Measurements from ENCODE around the gene CLSTN2. TPM values are rescaled to one million over a fixed set of nuclear protein-coding genes. Genes with fewer than 3 reads are reported as not detected.

CLSTN2 gene
- total and polyA plus RNA-seq, 4 donors, result 0.09 to 2.2 (median 0.55) TPM

DNA sequence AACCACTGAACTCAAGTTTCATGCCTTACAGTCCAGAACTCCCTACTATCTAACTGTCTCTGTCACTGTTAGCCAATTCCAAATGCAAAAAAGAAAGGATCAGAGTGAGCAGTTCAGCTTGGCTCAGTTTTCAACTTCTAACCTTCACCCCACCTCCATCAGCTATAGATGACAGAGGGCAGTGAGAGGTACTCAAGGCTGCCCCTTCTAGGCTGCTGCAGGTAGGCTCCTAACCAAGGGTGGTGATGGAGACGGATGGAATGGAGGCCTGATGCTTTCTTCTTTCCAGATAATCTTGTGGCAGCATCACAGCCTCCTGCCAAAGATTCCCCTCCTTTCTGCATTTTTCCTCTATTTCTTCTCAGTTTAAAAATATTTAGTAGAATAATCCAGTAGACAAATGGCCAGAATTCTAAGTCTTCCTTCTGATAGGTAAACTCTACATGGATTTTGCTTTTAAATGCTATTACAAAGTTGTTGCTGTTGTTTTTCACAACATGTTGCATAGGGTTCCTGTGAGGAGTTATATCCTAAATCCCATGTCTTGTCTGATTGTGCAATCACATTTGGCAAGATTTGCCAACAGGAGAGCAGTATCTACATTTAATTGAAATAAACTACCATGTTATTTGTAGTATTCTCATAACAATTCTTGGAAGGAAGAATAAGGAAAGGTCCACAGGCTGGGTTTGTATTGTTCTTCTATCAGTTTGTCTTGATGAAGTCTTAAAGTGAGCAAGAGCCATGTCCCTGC, 441.3 kb downstream of the CLSTN2 start:
- WGBS, result 82% methylated on average over 1 of the region's 1 CpG
- DNase-seq (ENCODE audit: low spot score), result no peak
- Histone ChIP-seq H3K27ac (ENCODE audit: low read depth in 1 of 2, low read length in 2 of 2) (no peak overlapping the region), H3K36me3 (ENCODE audit: control insufficient read depth in 4 of 4, insufficient read depth in 3 of 4, low read depth in 1 of 4, low read length in 3 of 4) (no peaks in the 10 kb centered on the region), H3K27me3 (ENCODE audit: control insufficient read depth in 4 of 4, insufficient read depth in 4 of 4, low read length in 3 of 4) (no peaks in the 10 kb centered on the region), H3K4me1 (ENCODE audit: control insufficient read depth in 4 of 4, insufficient read depth in 4 of 4, low read length in 3 of 4) (no peaks in the 10 kb centered on the region), H3K9me3 (ENCODE audit: control insufficient read depth in 4 of 4, low read length in 3 of 4) (peaks cover 0 to 2% (median 0%) of the 10 kb centered on the region in 4 donors), H3K9ac (ENCODE audit: low read depth in 1 of 2, low read length in 2 of 2) (no peak overlapping the region), H3K4me3 (ENCODE audit: low read depth in 1 of 3, low read length in 3 of 3) (no peak overlapping the region)
- TF ChIP-seq SP1 (IDR thresholded peaks at IDR 0.05) (no peak), FOXA2 (IDR thresholded peaks at IDR 0.05) (no peak), RXRA (IDR thresholded peaks at IDR 0.05) (no peak), JUND (IDR thresholded peaks at IDR 0.05) (no peak), GABPA (IDR thresholded peaks at IDR 0.05 in 1 of 2, conservative IDR thresholded peaks at IDR 0.05 in 1 of 2) (no peak), YY1 (IDR thresholded peaks at IDR 0.05) (no peak), HNF4A (conservative IDR thresholded peaks at IDR 0.05) (no peak)

DNA sequence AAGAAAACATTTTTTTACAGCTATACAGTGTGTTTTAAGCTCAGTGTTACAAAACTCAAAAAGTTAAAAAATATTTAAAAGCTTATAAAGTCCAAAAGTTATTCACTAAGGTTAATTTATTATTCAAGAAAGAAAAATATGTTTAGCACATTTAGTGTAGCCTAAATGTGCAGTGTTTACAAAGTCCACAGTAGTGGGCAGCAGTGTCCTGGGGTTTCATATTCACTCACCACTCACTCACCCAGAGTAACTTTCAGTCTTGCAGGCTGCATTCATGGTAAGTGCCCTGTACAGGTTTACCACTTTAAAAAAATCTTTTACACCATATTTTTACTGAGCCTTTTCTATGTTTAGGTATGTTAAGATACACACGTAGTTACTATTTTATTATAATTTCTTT, 442.7 kb downstream of the CLSTN2 start:
- Histone ChIP-seq H3K27me3 (ENCODE audit: control insufficient read depth in 4 of 4, insufficient read depth in 4 of 4, low read length in 3 of 4) (no peaks in the 10 kb centered on the region), H3K4me1 (ENCODE audit: control insufficient read depth in 4 of 4, insufficient read depth in 4 of 4, low read length in 3 of 4) (no peaks in the 10 kb centered on the region), H3K4me3 (ENCODE audit: low read depth in 1 of 3, low read length in 3 of 3) (no peak overlapping the region), H3K9me3 (ENCODE audit: control insufficient read depth in 4 of 4, low read length in 3 of 4) (peaks cover 0 to 2% (median 0%) of the 10 kb centered on the region in 4 donors), H3K36me3 (ENCODE audit: control insufficient read depth in 4 of 4, insufficient read depth in 3 of 4, low read depth in 1 of 4, low read length in 3 of 4) (no peaks in the 10 kb centered on the region), H3K9ac (ENCODE audit: low read depth in 1 of 2, low read length in 2 of 2) (no peak overlapping the region), H3K27ac (ENCODE audit: low read depth in 1 of 2, low read length in 2 of 2) (no peak overlapping the region)
- WGBS, result 92% methylated on average over 1 of the region's 1 CpG
- peak in 1 of 2 donors; percentile 13 for TF ChIP-seq RAD21 (IDR thresholded peaks at IDR 0.05)
- TF ChIP-seq, protein P1, sequence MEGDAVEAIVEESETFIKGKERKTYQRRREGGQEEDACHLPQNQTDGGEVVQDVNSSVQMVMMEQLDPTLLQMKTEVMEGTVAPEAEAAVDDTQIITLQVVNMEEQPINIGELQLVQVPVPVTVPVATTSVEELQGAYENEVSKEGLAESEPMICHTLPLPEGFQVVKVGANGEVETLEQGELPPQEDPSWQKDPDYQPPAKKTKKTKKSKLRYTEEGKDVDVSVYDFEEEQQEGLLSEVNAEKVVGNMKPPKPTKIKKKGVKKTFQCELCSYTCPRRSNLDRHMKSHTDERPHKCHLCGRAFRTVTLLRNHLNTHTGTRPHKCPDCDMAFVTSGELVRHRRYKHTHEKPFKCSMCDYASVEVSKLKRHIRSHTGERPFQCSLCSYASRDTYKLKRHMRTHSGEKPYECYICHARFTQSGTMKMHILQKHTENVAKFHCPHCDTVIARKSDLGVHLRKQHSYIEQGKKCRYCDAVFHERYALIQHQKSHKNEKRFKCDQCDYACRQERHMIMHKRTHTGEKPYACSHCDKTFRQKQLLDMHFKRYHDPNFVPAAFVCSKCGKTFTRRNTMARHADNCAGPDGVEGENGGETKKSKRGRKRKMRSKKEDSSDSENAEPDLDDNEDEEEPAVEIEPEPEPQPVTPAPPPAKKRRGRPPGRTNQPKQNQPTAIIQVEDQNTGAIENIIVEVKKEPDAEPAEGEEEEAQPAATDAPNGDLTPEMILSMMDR (IDR thresholded peaks at IDR 0.05; ENCODE audit: low read depth, low read length, missing input control), result no peak
- DNase-seq (ENCODE audit: low spot score), result no peak

DNA sequence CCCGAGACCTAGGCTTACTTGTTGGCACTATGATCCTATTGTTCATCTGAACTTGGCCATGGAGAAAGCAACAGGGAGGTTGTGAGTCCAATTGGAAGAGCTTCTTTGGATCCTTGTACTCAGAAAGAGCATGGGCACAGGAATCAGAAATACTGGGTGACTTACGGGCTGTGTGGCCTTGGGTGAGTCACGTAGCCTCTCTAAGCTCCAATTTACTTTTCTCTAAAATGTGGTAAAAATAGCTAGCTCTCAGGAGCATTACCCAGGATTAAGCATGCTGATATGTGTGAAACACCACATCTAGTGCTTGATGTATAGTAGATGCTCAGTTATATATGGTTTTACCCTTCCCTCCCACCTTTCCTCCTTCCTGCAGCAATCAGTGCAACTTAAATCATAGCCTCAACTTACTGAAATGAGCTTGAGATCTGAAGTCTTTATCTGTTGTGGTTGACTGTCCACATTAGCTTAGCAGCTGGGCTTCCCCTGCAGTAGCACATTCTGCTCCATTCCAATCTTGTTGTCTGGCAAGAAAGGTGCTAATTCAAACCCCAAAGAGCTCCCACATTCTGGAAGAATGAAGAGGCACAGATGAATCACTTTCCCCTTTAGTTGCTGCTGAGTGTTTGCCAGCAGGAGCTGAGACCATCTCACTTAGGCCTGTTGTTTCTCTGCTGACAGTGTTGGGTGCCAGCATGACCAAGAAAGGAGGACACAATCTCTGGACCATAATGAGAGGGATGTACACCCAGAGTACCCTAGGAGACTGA, 443.8 kb downstream of the CLSTN2 start:
- Histone ChIP-seq H3K9ac (ENCODE audit: low read depth in 1 of 2, low read length in 2 of 2) (no peak overlapping the region), H3K4me1 (ENCODE audit: control insufficient read depth in 4 of 4, insufficient read depth in 4 of 4, low read length in 3 of 4) (peaks cover 0 to 3% (median under 1%) of the 10 kb centered on the region in 4 donors), H3K27me3 (ENCODE audit: control insufficient read depth in 4 of 4, insufficient read depth in 4 of 4, low read length in 3 of 4) (no peaks in the 10 kb centered on the region), H3K36me3 (ENCODE audit: control insufficient read depth in 4 of 4, insufficient read depth in 3 of 4, low read depth in 1 of 4, low read length in 3 of 4) (no peaks in the 10 kb centered on the region), H3K27ac (ENCODE audit: low read depth in 1 of 2, low read length in 2 of 2) (no peak overlapping the region), H3K9me3 (ENCODE audit: control insufficient read depth in 4 of 4, low read length in 3 of 4) (peaks cover 0 to 2% (median 0%) of the 10 kb centered on the region in 4 donors), H3K4me3 (ENCODE audit: low read depth in 1 of 3, low read length in 3 of 3) (no peak overlapping the region)
- 33% methylated on average over 3 of the region's 3 CpGs for WGBS
- no peak for DNase-seq (ENCODE audit: low spot score)
- TF ChIP-seq HNF4A (conservative IDR thresholded peaks at IDR 0.05), result no peak
- TF ChIP-seq FOXA2 (IDR thresholded peaks at IDR 0.05), result no peak
- TF ChIP-seq, protein P2, sequence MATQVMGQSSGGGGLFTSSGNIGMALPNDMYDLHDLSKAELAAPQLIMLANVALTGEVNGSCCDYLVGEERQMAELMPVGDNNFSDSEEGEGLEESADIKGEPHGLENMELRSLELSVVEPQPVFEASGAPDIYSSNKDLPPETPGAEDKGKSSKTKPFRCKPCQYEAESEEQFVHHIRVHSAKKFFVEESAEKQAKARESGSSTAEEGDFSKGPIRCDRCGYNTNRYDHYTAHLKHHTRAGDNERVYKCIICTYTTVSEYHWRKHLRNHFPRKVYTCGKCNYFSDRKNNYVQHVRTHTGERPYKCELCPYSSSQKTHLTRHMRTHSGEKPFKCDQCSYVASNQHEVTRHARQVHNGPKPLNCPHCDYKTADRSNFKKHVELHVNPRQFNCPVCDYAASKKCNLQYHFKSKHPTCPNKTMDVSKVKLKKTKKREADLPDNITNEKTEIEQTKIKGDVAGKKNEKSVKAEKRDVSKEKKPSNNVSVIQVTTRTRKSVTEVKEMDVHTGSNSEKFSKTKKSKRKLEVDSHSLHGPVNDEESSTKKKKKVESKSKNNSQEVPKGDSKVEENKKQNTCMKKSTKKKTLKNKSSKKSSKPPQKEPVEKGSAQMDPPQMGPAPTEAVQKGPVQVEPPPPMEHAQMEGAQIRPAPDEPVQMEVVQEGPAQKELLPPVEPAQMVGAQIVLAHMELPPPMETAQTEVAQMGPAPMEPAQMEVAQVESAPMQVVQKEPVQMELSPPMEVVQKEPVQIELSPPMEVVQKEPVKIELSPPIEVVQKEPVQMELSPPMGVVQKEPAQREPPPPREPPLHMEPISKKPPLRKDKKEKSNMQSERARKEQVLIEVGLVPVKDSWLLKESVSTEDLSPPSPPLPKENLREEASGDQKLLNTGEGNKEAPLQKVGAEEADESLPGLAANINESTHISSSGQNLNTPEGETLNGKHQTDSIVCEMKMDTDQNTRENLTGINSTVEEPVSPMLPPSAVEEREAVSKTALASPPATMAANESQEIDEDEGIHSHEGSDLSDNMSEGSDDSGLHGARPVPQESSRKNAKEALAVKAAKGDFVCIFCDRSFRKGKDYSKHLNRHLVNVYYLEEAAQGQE (IDR thresholded peaks at IDR 0.05), result no peak
- no peak for TF ChIP-seq RXRA (IDR thresholded peaks at IDR 0.05)
- no peak for TF ChIP-seq JUND (IDR thresholded peaks at IDR 0.05)
- TF ChIP-seq, protein P3, sequence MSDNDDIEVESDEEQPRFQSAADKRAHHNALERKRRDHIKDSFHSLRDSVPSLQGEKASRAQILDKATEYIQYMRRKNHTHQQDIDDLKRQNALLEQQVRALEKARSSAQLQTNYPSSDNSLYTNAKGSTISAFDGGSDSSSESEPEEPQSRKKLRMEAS (IDR thresholded peaks at IDR 0.05), result no peak
- TF ChIP-seq, protein P4, sequence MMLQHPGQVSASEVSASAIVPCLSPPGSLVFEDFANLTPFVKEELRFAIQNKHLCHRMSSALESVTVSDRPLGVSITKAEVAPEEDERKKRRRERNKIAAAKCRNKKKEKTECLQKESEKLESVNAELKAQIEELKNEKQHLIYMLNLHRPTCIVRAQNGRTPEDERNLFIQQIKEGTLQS (IDR thresholded peaks at IDR 0.05), result no peak
- TF ChIP-seq, protein P5, sequence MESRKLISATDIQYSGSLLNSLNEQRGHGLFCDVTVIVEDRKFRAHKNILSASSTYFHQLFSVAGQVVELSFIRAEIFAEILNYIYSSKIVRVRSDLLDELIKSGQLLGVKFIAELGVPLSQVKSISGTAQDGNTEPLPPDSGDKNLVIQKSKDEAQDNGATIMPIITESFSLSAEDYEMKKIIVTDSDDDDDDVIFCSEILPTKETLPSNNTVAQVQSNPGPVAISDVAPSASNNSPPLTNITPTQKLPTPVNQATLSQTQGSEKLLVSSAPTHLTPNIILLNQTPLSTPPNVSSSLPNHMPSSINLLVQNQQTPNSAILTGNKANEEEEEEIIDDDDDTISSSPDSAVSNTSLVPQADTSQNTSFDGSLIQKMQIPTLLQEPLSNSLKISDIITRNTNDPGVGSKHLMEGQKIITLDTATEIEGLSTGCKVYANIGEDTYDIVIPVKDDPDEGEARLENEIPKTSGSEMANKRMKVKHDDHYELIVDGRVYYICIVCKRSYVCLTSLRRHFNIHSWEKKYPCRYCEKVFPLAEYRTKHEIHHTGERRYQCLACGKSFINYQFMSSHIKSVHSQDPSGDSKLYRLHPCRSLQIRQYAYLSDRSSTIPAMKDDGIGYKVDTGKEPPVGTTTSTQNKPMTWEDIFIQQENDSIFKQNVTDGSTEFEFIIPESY (IDR thresholded peaks at IDR 0.05), result no peak
- no peak for TF ChIP-seq YY1 (IDR thresholded peaks at IDR 0.05)
- TF ChIP-seq SP1 (IDR thresholded peaks at IDR 0.05), result no peak
- no peak for TF ChIP-seq TAF1 (conservative IDR thresholded peaks at IDR 0.05)
- TF ChIP-seq EGR1 (IDR thresholded peaks at IDR 0.05; ENCODE audit: low read depth in 2 of 2), result no peak
